ENCODE results near the gene ONECUT2.
A peak's percentile ranks its signal among the peaks of the same experiment; 100 is the strongest.
"Not testable (repeated sequence)": the region's sequence is repeated elsewhere in the genome, so short reads cannot be mapped to it uniquely, and the experiment has no call there.

ONECUT2 gene

DNA sequence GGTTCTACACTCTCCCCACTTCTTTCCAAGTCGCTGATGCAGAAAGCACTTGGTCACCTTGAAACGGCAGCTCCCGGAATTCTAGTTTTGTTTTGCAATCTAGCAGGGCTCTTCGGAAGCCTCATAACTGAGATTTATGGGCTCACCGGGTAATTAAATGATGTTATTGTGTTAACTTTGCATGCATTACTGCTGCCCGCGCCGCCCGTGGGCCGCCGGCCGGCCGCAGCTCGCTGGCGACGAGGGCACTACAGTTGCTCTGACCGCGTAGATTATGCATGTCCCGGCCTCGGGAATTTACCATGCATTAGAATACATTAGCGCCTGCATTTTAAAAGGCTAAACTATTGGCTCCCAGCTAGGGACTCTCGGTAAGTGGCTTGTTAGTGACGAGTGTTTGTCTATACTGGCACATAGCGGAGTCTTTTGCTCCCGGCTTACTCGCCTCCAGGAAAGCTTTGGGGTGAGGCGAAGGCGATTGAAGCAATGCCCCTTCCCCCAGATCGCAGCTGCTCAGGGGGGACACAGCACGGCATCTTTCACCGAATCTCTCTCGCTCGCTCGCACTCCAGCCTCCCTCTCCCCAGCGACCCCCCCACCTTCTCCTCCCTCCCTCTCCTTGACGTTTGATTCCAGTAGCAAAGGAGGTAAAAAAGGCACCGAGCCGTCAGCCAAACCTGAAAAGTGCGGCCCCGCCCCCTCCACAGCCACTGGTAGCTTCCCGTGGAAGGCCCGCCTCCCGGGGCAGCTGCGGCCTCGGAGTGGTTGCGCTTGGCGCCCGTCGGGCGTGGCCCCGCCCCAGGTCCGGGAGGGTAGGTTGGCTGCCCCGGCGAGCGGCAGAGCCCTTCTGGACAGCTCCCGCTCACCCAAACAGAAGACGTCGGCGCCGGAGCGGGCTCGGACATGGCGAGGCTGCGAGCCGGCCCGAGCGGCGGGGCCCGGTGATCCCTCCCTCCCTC is at the start of gene ONECUT2:
Gene ONECUT2 (plus strand): TSS at position 839 of the 959 bp plus-strand sequence. CDS start 343 bp downstream, outside the sequence.
- peak; percentile 95 to 99 for DNase-seq (ENCODE audit: low spot score in 2 of 2)
- Histone ChIP-seq H3K4me1 (peaks cover 26% of the 10 kb centered on the region), H3K4me3 (peak within 1 kb of the TSS; percentile 63), H3K27me3 (ENCODE audit: low read depth) (0 out of 2 replicates have a peak, but pooled peaks cover 7% of the 10 kb centered on the region), H3K36me3 (replicated peaks) (no peaks in the 10 kb centered on the region), H3K9me3 (no peaks in the 10 kb centered on the region)
- in situ Hi-C loops (cut with MboI; ENCODE audit: low sequenced_read_pairs) = loop anchor here (25.0 kb wide), 1 partner anchor 698 kb away; no protein-coding TSS in a partner anchor

GRCh38 chr18:57389271-57389670 is 45.9 kb upstream of the ONECUT2 start:
- Histone ChIP-seq H3K36me3 (replicated peaks) (no peaks in the 10 kb centered on the region), H3K27me3 (ENCODE audit: low read depth) (peaks cover 2% of the 10 kb centered on the region; the same call in 1 of the 2 replicates), H3K4me3 (no peak overlapping the region), H3K4me1 (no peaks in the 10 kb centered on the region), H3K9me3 (no peaks in the 10 kb centered on the region)
- in situ Hi-C loops (cut with MboI; ENCODE audit: low sequenced_read_pairs) = no loop called here
- no peak for DNase-seq (ENCODE audit: low spot score in 2 of 2)

- no peak for DNase-seq (ENCODE audit: low spot score in 2 of 2)
- no peaks in the 10 kb centered on the region for H3K4me1 ChIP-seq
- in situ Hi-C loops (cut with MboI; ENCODE audit: low sequenced_read_pairs) = no loop called here
- peaks cover 2% of the 10 kb centered on the region; the same call in 1 of the 2 replicates for H3K27me3 ChIP-seq (ENCODE audit: low read depth)
- H3K9me3 ChIP-seq = no peaks in the 10 kb centered on the region
- H3K36me3 ChIP-seq (replicated peaks) = no peaks in the 10 kb centered on the region
- H3K4me3 ChIP-seq = no peak overlapping the region
Observed at GRCh38 chr18:57390044-57390443, 45.1 kb upstream of the ONECUT2 start.

- H3K4me1 ChIP-seq; in situ Hi-C loops (cut with MboI; ENCODE audit: low sequenced_read_pairs); H3K27me3 ChIP-seq (ENCODE audit: low read depth); H3K4me3 ChIP-seq; H3K36me3 ChIP-seq (replicated peaks); DNase-seq (ENCODE audit: low spot score in 2 of 2); H3K9me3 ChIP-seq: not testable (repeated sequence)
Observed at GRCh38 chr18:57394749-57395148, 40.4 kb upstream of the ONECUT2 start.

DNA sequence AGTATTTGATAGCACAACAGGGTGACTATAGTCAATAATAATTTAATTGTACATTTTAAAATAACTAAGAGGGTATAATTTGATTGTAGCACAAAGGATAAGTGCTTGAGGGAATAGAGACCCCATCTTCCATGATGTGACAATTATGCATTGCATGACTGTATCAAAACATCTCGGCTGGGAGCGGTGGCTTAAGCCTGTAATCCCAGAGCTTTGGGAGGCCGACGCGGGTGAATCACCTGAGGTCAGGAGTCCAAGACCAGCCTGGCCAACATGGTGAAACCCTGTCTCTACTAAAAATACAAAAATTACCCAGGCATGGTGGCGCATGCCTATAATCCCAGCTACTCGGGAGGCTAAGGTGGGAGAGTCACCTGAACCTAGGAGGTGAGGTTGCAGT is 38.3 kb upstream of the ONECUT2 start:
- H3K9me3 ChIP-seq; in situ Hi-C loops (cut with MboI; ENCODE audit: low sequenced_read_pairs); H3K36me3 ChIP-seq (replicated peaks); H3K4me1 ChIP-seq; H3K27me3 ChIP-seq (ENCODE audit: low read depth); DNase-seq (ENCODE audit: low spot score in 2 of 2); H3K4me3 ChIP-seq: not testable (repeated sequence)

- no peaks in the 10 kb centered on the region for H3K9me3 ChIP-seq
- no peaks in the 10 kb centered on the region for H3K4me1 ChIP-seq
- no peak overlapping the region for H3K4me3 ChIP-seq
- no peak for DNase-seq (ENCODE audit: low spot score in 2 of 2)
- no peaks in the 10 kb centered on the region for H3K36me3 ChIP-seq (replicated peaks)
- 0 out of 2 replicates have a peak, but pooled peaks cover 2% of the 10 kb centered on the region for H3K27me3 ChIP-seq (ENCODE audit: low read depth)
- in situ Hi-C loops (cut with MboI; ENCODE audit: low sequenced_read_pairs) = no loop called here
Observed at GRCh38 chr18:57397440-57398132, 37.6 kb upstream of the ONECUT2 start.

DNA sequence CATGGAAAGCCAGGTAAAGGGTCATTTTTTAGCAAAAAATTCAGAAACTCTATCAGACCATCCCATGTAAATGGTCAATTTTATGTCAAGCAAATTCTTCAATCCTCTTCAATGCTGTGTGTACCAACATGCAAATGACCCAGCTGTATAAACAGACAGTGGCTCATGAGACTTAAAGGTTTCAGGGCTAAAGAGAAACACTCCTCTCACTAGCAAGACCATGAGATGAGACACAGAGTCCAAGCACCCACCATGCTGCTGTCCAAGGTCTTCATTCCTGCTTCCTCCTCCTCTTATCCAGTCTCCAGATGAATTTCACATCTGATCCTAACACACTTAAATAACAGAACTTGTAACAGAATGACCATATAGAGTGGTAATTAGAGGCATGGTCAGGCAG is 30.8 kb upstream of the ONECUT2 start:
- no peak for DNase-seq (ENCODE audit: low spot score in 2 of 2)
- Histone ChIP-seq H3K4me3 (no peak overlapping the region), H3K27me3 (ENCODE audit: low read depth) (peaks cover 2% of the 10 kb centered on the region), H3K9me3 (no peaks in the 10 kb centered on the region), H3K4me1 (no peaks in the 10 kb centered on the region), H3K36me3 (replicated peaks) (no peaks in the 10 kb centered on the region)
- in situ Hi-C loops (cut with MboI; ENCODE audit: low sequenced_read_pairs) = no loop called here

DNA sequence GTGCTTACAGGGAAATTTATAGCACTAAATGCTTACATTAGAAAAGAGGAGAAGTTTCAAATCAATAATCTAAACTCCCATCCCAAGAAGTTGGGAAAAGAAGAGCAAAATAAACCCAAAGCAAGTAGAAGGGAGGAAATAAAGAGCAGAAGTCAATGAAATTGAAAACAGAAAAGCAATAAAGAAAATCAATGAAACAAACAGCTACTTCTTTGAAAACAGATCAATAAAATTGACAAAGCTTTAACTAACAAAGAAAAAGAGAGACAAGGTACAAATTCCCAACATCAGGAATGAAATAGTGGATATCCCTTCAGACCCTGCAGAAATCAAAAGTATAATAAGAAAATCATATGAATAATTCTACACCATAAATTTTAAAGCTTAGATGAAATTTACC is 25.5 kb upstream of the ONECUT2 start:
- no peaks in the 10 kb centered on the region for H3K4me1 ChIP-seq
- peaks cover 8% of the 10 kb centered on the region for H3K27me3 ChIP-seq (ENCODE audit: low read depth)
- in situ Hi-C loops (cut with MboI; ENCODE audit: low sequenced_read_pairs) = no loop called here
- H3K4me3 ChIP-seq = no peak overlapping the region
- DNase-seq (ENCODE audit: low spot score in 2 of 2) = no peak
- no peaks in the 10 kb centered on the region for H3K36me3 ChIP-seq (replicated peaks)
- H3K9me3 ChIP-seq = no peaks in the 10 kb centered on the region

DNA sequence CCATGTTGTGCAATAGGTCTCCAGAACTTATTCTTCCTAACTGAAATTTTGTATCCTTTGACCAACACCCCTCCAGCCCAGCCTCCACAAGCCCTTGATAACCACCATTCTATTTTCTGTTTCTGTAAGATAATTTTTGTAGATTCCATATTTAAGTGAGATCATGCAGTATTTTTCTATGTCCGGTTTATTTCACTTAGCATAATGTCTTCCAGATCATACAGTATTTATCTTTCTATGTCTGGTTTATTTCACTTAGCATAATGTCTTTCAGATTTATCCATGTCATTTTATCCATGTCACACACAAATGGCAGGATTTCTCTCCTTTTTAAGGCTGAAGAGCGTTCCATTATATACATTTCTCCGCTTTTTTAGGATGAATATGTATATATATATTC is 24.4 kb upstream of the ONECUT2 start:
- Histone ChIP-seq H3K36me3 (replicated peaks) (no peaks in the 10 kb centered on the region), H3K4me1 (no peaks in the 10 kb centered on the region), H3K27me3 (ENCODE audit: low read depth) (peaks cover 8% of the 10 kb centered on the region), H3K4me3 (no peak overlapping the region), H3K9me3 (no peaks in the 10 kb centered on the region)
- in situ Hi-C loops (cut with MboI; ENCODE audit: low sequenced_read_pairs) = no loop called here
- DNase-seq (ENCODE audit: low spot score in 2 of 2) = no peak

- Histone ChIP-seq H3K36me3 (replicated peaks) (no peaks in the 10 kb centered on the region), H3K4me3 (no peak overlapping the region), H3K27me3 (ENCODE audit: low read depth) (0 out of 2 replicates have a peak, but pooled peaks cover 2% of the 10 kb centered on the region), H3K4me1 (no peaks in the 10 kb centered on the region), H3K9me3 (no peaks in the 10 kb centered on the region)
- in situ Hi-C loops (cut with MboI; ENCODE audit: low sequenced_read_pairs) = no loop called here
- no peak for DNase-seq (ENCODE audit: low spot score in 2 of 2)
Observed at GRCh38 chr18:57416542-57416941, 18.6 kb upstream of the ONECUT2 start.

DNA sequence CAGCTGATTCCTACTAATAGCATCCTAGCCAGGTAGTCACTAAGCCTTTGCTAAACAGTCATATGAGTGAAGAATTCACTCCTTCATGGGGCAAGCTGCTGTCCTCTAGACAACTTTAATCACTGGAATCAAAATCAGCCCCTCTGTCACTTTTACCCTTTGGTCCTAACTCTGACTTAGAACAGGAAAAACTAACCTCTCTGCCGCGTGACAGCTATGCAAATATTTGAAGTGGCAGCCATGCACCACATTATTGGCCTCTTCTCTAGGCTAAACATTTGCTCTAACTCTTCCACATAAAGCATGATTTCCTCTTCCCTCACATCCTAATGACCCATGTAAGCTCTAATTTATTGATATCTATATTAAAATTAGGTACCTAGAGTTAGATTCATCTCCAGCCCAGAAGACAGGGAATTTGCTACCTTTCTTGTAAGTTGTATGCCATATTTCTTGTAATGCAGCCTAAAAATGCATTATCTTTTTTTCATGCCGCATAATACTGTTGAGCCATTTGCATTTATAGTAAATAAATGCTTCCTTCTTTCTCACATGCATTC is 12.8 kb upstream of the ONECUT2 start:
- DNase-seq (ENCODE audit: low spot score in 2 of 2) = no peak
- H3K9me3 ChIP-seq = no peaks in the 10 kb centered on the region
- peaks cover 8% of the 10 kb centered on the region for H3K27me3 ChIP-seq (ENCODE audit: low read depth)

DNA sequence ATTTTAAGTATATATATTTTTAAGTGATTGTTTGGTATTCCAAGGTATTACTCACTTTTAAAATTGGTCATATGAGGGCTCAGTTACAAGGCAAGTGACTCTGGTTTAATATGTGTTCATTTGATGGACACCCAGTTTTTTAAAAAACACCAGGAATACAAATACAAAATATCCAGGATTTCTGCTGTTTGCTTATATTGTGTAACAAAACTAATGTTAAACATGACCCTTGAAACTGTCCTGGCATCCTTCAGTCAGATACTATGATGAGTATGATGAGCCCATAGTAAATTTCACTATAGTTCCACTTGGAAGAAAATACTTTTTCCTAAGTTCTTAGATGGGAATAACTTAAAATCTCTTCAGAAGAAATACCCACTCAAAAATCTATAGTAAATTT is 11.4 kb upstream of the ONECUT2 start:
- in situ Hi-C loops (cut with MboI; ENCODE audit: low sequenced_read_pairs) = no loop called here
- no peak for DNase-seq (ENCODE audit: low spot score in 2 of 2)
- peaks cover 8% of the 10 kb centered on the region for H3K27me3 ChIP-seq (ENCODE audit: low read depth)
- H3K4me1 ChIP-seq = no peaks in the 10 kb centered on the region
- no peak overlapping the region for H3K4me3 ChIP-seq
- H3K9me3 ChIP-seq = no peaks in the 10 kb centered on the region
- H3K36me3 ChIP-seq (replicated peaks) = no peaks in the 10 kb centered on the region

More for the DNA sequence above, 12.8 kb upstream of the ONECUT2 start:
- Histone ChIP-seq H3K4me1 (no peaks in the 10 kb centered on the region), H3K36me3 (replicated peaks) (no peaks in the 10 kb centered on the region), H3K4me3 (no peak overlapping the region)
- in situ Hi-C loops (cut with MboI; ENCODE audit: low sequenced_read_pairs) = no loop called here

DNA sequence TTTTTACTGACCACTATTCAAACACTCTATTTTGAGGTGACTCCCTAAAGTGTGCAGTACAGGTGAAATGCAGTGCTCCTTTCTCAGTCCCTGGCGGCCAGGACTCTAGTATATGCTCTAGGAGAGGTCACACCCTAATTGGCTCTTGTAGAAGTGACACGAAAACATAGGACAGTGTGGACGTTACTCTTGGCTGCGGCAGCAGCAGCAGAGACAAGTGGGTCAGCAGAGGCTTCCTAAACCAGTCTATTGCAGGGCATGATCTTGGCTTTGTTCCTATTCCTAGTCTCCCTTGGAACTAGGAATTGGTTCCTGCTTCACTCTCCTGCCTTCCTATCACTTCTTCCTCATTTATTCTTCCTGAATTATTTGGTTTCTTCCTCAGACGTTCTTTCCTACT is 10.1 kb upstream of the ONECUT2 start:
- no peaks in the 10 kb centered on the region for H3K9me3 ChIP-seq
- no peak for DNase-seq (ENCODE audit: low spot score in 2 of 2)
- H3K36me3 ChIP-seq (replicated peaks) = no peaks in the 10 kb centered on the region
- in situ Hi-C loops (cut with MboI; ENCODE audit: low sequenced_read_pairs) = loop anchor here (25.0 kb wide), 1 partner anchor 688 kb away; no protein-coding TSS in a partner anchor
- H3K4me1 ChIP-seq = no peaks in the 10 kb centered on the region
- peaks cover 8% of the 10 kb centered on the region for H3K27me3 ChIP-seq (ENCODE audit: low read depth)
- no peak overlapping the region for H3K4me3 ChIP-seq
